PC-3 (cell line): ENCODE results near the gene DRAM1.

Experiments
- CTCF ChIP-seq: fragments of 300-600 bp; sonication (generic); conservative IDR thresholded peaks from 2 replicates; pipeline ENCODE4 v1.5.1; 2017; ENCODE audit warnings: antibody characterized with exemption, low read depth, mild to moderate bottlenecking, low read length
- EZH2 ChIP-seq: fragments of 300-600 bp; sonication (generic); IDR thresholded peaks from one replicate; pipeline ENCODE4 v1.6.1; 2017; ENCODE audit warnings: antibody characterized with exemption, mild to moderate bottlenecking, low read length; ENCODE audit not compliant: unreplicated experiment

GRCh38 chr12:101925935-101926334, 48.6 kb downstream of the DRAM1 start:
- TF ChIP-seq CTCF (no peak), EZH2 (no peak)
